MCF 10A (cell line): ENCODE results near the gene CAMK4. TPM values are rescaled to one million over a fixed set of nuclear protein-coding genes. Genes with fewer than 3 reads are reported as not detected.

ENCODE experiments used
- BruUV-seq: library from RNA; stranded (reverse); fragments of 400-500 nt; replicated peaks from 2 replicates; lab custom pipeline; 2021; lab: Mats Ljungman, UMichigan
- CTCF ChIA-PET: fragments of 300-600 bp; sonication (Branson Sonifier 250); formaldehyde crosslinking; extraction: SDS; loops from one replicate; lab custom pipeline; 2021; ENCODE audit warnings: antibody characterized with exemption, inconsistent platforms; lab: Yijun Ruan, JAX
- POLR2A ChIA-PET: fragments of 300-600, 350-650 bp; sonication (Branson Sonifier 250); formaldehyde crosslinking; extraction: SDS; loops from one replicate; lab custom pipeline; 2020; ENCODE audit warnings: antibody characterized with exemption, inconsistent platforms; lab: Yijun Ruan, JAX
- DNase-seq: peaks from one replicate; pipeline ENCODE4 v3.0.0-alpha.2; 2018; ENCODE audit not compliant: unreplicated experiment
- H3K27ac Mint-ChIP-seq: one replicate; pipeline ENCODE4 v1.8.0; 2022; ENCODE audit warnings: mild to moderate bottlenecking, low read depth, mixed read lengths; ENCODE audit not compliant: unreplicated experiment
- H3K27me3 Mint-ChIP-seq: one replicate; pipeline ENCODE4 v1.8.0; 2022; ENCODE audit warnings: mixed read lengths; ENCODE audit not compliant: insufficient read depth, unreplicated experiment
- H3K36me3 Mint-ChIP-seq: one replicate; pipeline ENCODE4 v1.8.0; 2022; ENCODE audit warnings: mild to moderate bottlenecking, moderate library complexity, mixed read lengths; ENCODE audit not compliant: insufficient read depth, unreplicated experiment
- H3K4me1 Mint-ChIP-seq: one replicate; pipeline ENCODE4 v1.8.0; 2022; ENCODE audit warnings: mixed read lengths; ENCODE audit not compliant: insufficient read depth, unreplicated experiment
- H3K4me3 Mint-ChIP-seq: one replicate; pipeline ENCODE4 v1.8.0; 2022; ENCODE audit warnings: mild to moderate bottlenecking, moderate library complexity, mixed read lengths; ENCODE audit not compliant: unreplicated experiment
- H3K9me3 Mint-ChIP-seq: one replicate; pipeline ENCODE4 v1.8.0; 2022; ENCODE audit warnings: mixed read lengths; ENCODE audit not compliant: unreplicated experiment
- intact Hi-C: fragments of 100-400 bp; cut with micrococcal nuclease; formaldehyde crosslinking; loops from 2 replicates; pipeline ENCODE4 v1.14.1; 2022
- total RNA-seq: library from RNA; stranded (reverse); gene quantifications from 2 replicates; pipeline ENCODE4 v1.2.3, GENCODE V29; 2022
- TF ChIP-seq, protein P1 (sequence below): fragments of 200-600 bp; IDR thresholded peaks from one replicate; pipeline ENCODE4 v1.8.0; 2022; ENCODE audit warnings: antibody characterized with exemption, mild to moderate bottlenecking; ENCODE audit not compliant: unreplicated experiment

The CAMK4 gene
- total RNA-seq, 1 experiment from 2014 or later: 0.21 TPM

DNA sequence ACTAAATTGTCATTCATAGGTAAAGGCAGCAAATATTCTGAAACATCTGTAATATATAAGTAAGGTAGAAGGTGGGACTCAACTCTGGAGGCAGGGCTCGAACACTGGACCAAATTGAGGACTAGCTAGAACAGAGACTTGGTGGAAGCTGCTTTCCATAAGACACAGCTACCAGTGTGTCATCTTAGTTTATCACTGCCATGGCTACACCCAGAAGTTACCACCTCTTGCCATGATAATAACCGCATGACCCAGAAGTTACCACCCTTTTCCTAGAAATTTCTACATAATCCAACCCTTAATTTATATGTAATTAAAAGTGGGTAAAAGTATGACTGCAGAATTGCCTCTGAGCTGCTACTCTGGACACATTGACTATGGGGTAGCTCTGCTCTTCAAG lies 188.4 kb downstream of the CAMK4 start:
- H3K9me3 Mint-ChIP-seq: no peaks in the 10 kb centered on the region
- no TSS peak for BruUV-seq
- intact Hi-C loops: no loop called here
- no peaks in the 10 kb centered on the region for H3K36me3 Mint-ChIP-seq
- TF ChIP-seq, protein P1, sequence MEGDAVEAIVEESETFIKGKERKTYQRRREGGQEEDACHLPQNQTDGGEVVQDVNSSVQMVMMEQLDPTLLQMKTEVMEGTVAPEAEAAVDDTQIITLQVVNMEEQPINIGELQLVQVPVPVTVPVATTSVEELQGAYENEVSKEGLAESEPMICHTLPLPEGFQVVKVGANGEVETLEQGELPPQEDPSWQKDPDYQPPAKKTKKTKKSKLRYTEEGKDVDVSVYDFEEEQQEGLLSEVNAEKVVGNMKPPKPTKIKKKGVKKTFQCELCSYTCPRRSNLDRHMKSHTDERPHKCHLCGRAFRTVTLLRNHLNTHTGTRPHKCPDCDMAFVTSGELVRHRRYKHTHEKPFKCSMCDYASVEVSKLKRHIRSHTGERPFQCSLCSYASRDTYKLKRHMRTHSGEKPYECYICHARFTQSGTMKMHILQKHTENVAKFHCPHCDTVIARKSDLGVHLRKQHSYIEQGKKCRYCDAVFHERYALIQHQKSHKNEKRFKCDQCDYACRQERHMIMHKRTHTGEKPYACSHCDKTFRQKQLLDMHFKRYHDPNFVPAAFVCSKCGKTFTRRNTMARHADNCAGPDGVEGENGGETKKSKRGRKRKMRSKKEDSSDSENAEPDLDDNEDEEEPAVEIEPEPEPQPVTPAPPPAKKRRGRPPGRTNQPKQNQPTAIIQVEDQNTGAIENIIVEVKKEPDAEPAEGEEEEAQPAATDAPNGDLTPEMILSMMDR: no peak
- CTCF ChIA-PET: no interaction called here
- no peak overlapping the region for H3K27ac Mint-ChIP-seq
- no peaks in the 10 kb centered on the region for H3K27me3 Mint-ChIP-seq
- H3K4me1 Mint-ChIP-seq: no peaks in the 10 kb centered on the region
- POLR2A ChIA-PET: no interaction called here
- H3K4me3 Mint-ChIP-seq: no peak overlapping the region
- DNase-seq: no peak

DNA sequence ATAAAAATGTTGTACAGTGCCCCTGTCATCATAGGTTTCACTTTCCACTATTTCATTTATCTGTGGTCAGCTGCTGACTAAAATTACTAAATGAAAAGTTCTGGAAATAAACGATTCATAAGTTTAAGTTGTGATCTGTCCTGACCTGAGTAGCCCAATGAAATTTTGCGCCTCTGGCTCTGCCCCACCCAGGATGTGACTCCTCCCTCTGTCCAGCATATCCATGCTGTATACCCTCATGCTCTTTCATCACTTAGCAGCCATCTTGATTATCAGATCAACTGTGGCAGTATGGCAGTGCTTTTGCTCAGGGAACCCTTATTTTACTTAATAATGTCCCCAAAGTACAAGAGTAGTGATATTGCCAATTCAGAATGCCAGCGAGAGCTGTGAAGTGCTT lies 190.9 kb downstream of the CAMK4 start:
- TF ChIP-seq, protein P1: no peak
- Mint-ChIP-seq H3K27ac (no peak overlapping the region), H3K27me3 (no peaks in the 10 kb centered on the region), H3K36me3 (no peaks in the 10 kb centered on the region), H3K9me3 (no peaks in the 10 kb centered on the region), H3K4me3 (no peak overlapping the region), H3K4me1 (no peaks in the 10 kb centered on the region)
- ChIA-PET POLR2A (no interaction called here), CTCF (no interaction called here)
- no TSS peak for BruUV-seq
- DNase-seq: no peak
- intact Hi-C loops: no loop called here

DNA sequence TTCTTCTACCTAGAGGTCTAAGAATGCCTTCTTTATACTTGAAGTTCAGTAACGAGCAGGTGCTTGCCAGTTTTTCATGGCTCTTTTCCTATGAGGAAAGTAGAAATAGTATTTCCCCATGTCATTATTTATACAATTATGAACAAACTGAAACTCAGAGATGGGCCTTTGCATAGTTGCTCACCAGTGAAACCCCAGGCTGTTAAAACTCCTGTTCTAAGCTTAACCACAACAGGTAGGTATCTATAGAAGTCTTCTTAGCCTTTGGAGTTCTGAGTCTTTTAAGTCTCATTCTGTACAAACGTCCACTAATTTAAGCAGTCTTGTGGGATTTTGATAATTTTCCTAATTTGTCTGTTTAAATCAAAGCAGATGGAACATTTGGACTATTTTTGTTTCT lies 198.1 kb downstream of the CAMK4 start:
- ChIA-PET CTCF (no interaction called here), POLR2A (no interaction called here)
- Mint-ChIP-seq H3K36me3 (peaks cover 4% of the 10 kb centered on the region), H3K9me3 (peaks cover 5% of the 10 kb centered on the region), H3K27me3 (no peaks in the 10 kb centered on the region), H3K4me1 (no peaks in the 10 kb centered on the region), H3K4me3 (no peak overlapping the region), H3K27ac (no peak overlapping the region)
- DNase-seq: no peak
- no TSS peak for BruUV-seq
- TF ChIP-seq, protein P1: no peak
- intact Hi-C loops: no loop called here

DNA sequence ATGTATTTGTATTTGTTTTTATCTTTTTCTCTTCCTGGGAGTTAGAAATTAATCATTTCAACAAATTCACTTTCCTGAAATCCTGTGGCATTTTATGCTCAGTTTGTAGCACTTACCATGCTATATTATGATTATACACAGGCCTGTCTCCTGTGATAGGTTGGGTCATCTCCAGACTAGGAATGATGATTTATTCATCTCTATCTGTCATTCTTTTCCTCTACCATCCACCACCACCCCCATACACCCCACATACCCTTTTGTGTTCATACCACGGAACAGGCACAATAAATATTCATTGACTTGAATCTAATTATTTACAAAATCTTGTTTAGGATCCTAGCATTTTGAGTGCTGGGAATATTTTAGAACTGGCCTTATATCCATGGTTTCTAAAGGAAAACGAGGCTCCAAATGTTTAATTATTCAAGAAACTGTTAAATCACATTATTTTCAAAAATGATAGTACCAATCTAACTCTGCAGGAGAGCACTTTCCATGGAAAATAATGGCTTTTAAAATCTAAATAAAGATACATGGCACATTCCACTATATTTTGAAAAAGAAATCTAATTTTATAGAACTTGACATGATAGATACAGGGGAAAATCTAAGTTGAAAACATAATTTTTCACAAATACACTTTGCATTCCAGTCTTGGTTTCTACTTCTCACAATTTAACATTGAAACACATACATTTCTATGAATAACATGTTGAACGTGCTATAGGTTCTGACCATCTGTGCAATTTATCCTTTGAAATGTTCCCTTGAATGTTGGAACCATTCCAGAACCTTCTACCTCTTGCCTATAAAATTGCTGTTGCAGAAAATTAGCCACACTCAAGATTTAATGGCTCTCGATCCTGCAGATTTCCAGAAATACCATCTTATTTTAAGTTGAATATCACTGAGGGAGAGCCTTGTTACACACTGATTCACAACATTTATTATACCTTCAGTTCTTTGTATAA lies 198.8 kb downstream of the CAMK4 start:
- BruUV-seq: no TSS peak
- peaks cover 4% of the 10 kb centered on the region for H3K36me3 Mint-ChIP-seq
- H3K9me3 Mint-ChIP-seq: peaks cover 5% of the 10 kb centered on the region
- no peak for DNase-seq
- H3K27me3 Mint-ChIP-seq: no peaks in the 10 kb centered on the region
- H3K4me1 Mint-ChIP-seq: no peaks in the 10 kb centered on the region
- ChIA-PET POLR2A (no interaction called here), CTCF (no interaction called here)
- no peak overlapping the region for H3K4me3 Mint-ChIP-seq
- intact Hi-C loops: no loop called here
- TF ChIP-seq, protein P1: no peak
- no peak overlapping the region for H3K27ac Mint-ChIP-seq
